ENCODE measurements around the gene GLT6D1.

Gene GLT6D1

DNA sequence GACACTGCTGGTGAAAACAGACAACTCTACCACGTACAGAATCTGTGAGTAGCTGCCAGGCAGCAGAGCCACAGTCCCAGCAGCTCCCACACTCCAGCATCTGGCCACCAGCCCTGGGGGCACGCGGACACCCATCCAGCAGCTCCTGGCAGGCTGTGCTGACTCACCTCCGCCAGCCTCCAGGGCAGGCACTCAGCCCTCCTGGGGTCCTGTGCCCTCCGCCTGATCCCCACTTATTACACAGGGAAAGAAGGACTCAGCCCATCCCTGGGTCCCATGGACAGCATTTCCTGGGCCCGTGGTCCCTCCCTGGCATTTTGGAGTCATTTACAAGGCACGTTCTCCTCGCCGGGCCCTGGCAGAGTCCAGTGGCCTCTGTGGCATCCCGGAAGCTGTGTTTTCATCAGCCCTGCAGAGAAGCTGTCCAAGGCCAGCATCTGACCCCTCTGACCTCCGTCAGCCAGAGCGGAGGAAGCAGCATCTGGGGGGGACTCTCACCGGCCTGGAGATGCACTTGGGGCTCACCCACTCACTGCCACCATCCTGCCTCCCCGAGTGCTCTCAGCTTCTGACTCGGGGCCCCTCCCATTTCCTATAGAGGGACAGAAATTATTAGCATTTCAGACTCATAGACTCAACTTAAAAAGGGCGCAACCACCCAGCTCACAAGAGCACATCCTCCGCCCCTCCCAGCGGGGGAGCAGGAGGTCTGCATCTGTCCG, 56.2 kb downstream of the GLT6D1 start:
- Histone ChIP-seq H3F3A (ENCODE audit: control insufficient read depth, insufficient read depth) (no peaks in the 10 kb centered on the region), H3K36me3 (ENCODE audit: control insufficient read depth, low read length) (no peaks in the 10 kb centered on the region), H3K4me2 (ENCODE audit: low read length) (no peak overlapping the region), H3K9me2 (replicated peaks; ENCODE audit: control insufficient read depth, low read length) (no peaks in the 10 kb centered on the region), H3K27ac (ENCODE audit: low read depth, low read length) (no peak overlapping the region), H3K79me2 (ENCODE audit: control insufficient read depth, low read length) (no peaks in the 10 kb centered on the region), H3K27me3 (ENCODE audit: control insufficient read depth, low read length) (no peaks in the 10 kb centered on the region), H4K20me1 (ENCODE audit: control insufficient read depth, insufficient read depth, low read depth, low read length) (no peaks in the 10 kb centered on the region), H3K9me3 (ENCODE audit: control insufficient read depth, insufficient read depth, low read length) (no peaks in the 10 kb centered on the region), H3K4me3 (ENCODE audit: low read length) (no peak overlapping the region), H3K4me1 (ENCODE audit: control insufficient read depth, low read length) (no peaks in the 10 kb centered on the region)
- TF ChIP-seq CTCF (IDR thresholded peaks at IDR 0.05; ENCODE audit: low read depth, low read length, poor library complexity, severe bottlenecking) (no peak), EZH2phosphoT487 (IDR thresholded peaks at IDR 0.05; ENCODE audit: borderline replicate concordance, low read length) (no peak)

DNA sequence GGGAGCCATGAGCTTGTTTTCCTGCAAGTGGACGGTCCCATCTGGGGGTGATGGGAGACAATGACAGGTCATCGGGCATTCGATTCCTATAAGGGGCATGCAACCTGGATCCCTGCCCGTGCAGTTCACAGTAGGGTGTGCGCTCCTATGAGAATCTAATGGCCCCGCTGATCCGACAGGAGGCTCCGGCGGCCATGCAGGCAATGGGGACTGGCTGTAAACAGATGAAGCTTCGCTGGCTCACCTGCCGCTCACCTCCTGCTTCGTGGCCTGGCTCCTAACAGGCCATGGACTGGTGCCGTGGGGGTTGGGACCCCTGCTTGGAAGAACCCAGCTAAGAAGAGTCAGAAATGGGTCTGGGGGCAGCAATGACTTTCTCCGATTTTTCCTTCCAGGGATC, 56.8 kb downstream of the GLT6D1 start:
- no peaks in the 10 kb centered on the region for H3F3A ChIP-seq (ENCODE audit: control insufficient read depth, insufficient read depth)
- H3K27me3 ChIP-seq (ENCODE audit: control insufficient read depth, low read length), result no peaks in the 10 kb centered on the region
- H3K4me2 ChIP-seq (ENCODE audit: low read length), result no peak overlapping the region
- H3K4me3 ChIP-seq (ENCODE audit: low read length), result no peak overlapping the region
- no peaks in the 10 kb centered on the region for H3K9me3 ChIP-seq (ENCODE audit: control insufficient read depth, insufficient read depth, low read length)
- H3K36me3 ChIP-seq (ENCODE audit: control insufficient read depth, low read length), result no peaks in the 10 kb centered on the region
- no peak for TF ChIP-seq EZH2phosphoT487 (IDR thresholded peaks at IDR 0.05; ENCODE audit: borderline replicate concordance, low read length)
- no peak for TF ChIP-seq CTCF (IDR thresholded peaks at IDR 0.05; ENCODE audit: low read depth, low read length, poor library complexity, severe bottlenecking)
- H3K4me1 ChIP-seq (ENCODE audit: control insufficient read depth, low read length), result no peaks in the 10 kb centered on the region
- H3K9me2 ChIP-seq (replicated peaks; ENCODE audit: control insufficient read depth, low read length), result no peaks in the 10 kb centered on the region
- no peaks in the 10 kb centered on the region for H4K20me1 ChIP-seq (ENCODE audit: control insufficient read depth, insufficient read depth, low read depth, low read length)
- no peak overlapping the region for H3K27ac ChIP-seq (ENCODE audit: low read depth, low read length)
- no peaks in the 10 kb centered on the region for H3K79me2 ChIP-seq (ENCODE audit: control insufficient read depth, low read length)

- H3K79me2 ChIP-seq (ENCODE audit: control insufficient read depth, low read length), result no peaks in the 10 kb centered on the region
- TF ChIP-seq EZH2phosphoT487 (IDR thresholded peaks at IDR 0.05; ENCODE audit: borderline replicate concordance, low read length) (no peak), CTCF (IDR thresholded peaks at IDR 0.05; ENCODE audit: low read depth, low read length, poor library complexity, severe bottlenecking) (no peak)
- H3K9me2 ChIP-seq (replicated peaks; ENCODE audit: control insufficient read depth, low read length), result no peaks in the 10 kb centered on the region
- no peaks in the 10 kb centered on the region for H3K9me3 ChIP-seq (ENCODE audit: control insufficient read depth, insufficient read depth, low read length)
- no peaks in the 10 kb centered on the region for H3F3A ChIP-seq (ENCODE audit: control insufficient read depth, insufficient read depth)
- no peaks in the 10 kb centered on the region for H3K4me1 ChIP-seq (ENCODE audit: control insufficient read depth, low read length)
- H3K4me3 ChIP-seq (ENCODE audit: low read length), result no peak overlapping the region
- H3K36me3 ChIP-seq (ENCODE audit: control insufficient read depth, low read length), result no peaks in the 10 kb centered on the region
- H3K27me3 ChIP-seq (ENCODE audit: control insufficient read depth, low read length), result no peaks in the 10 kb centered on the region
- no peak overlapping the region for H3K27ac ChIP-seq (ENCODE audit: low read depth, low read length)
- H3K4me2 ChIP-seq (ENCODE audit: low read length), result no peak overlapping the region
- H4K20me1 ChIP-seq (ENCODE audit: control insufficient read depth, insufficient read depth, low read depth, low read length), result no peaks in the 10 kb centered on the region
These were observed 57.5 kb downstream of the GLT6D1 start for GRCh38 chr9:135581636-135582426.

Measured in DOHH2 (cell line).